Right lobe of liver (tissue), 6 donors: ENCODE data around the gene CERK. TPM values are rescaled to one million over a fixed set of nuclear protein-coding genes. Genes with fewer than 3 reads are reported as not detected.

Experiments
- ATAC-seq, 4 donors: fragments of 200-7000 bp; cut with Tn5 transposase; one replicate each; pipeline ENCODE4 v1.9.1; 2020; ENCODE audit warnings: mild to moderate bottlenecking in 4 of 4, moderate library complexity in 4 of 4
- DNase-seq, 3 donors: peaks; one replicate each; pipeline ENCODE4 v3.0.0-alpha.2; 2020
- H3K27ac ChIP-seq, 3 donors: fragments of 200-600 bp; one replicate each; pipeline ENCODE4 v1.8.0; 2022
- H3K27me3 ChIP-seq, 2 donors: fragments of 200-600 bp; one replicate each; pipeline ENCODE4 v1.8.0; 2022
- H3K36me3 ChIP-seq, 4 donors: fragments of 200-600 bp; sonication (generic) in 1 of 4; one replicate each; pipeline versions ENCODE4 v1.5.1 to v1.8.0; 2017 to 2022; ENCODE audit warnings: control low read depth in 1 of 4
- H3K4me1 ChIP-seq, 4 donors: fragments of 200-600 bp; sonication (generic) in 1 of 4; one replicate each; pipeline versions ENCODE4 v1.5.1 to v1.8.0; 2017 to 2022; ENCODE audit warnings: control low read depth in 1 of 4
- H3K4me3 ChIP-seq, 3 donors: fragments of 200-600 bp; one replicate each; pipeline ENCODE4 v1.8.0; 2022
- H3K9me3 ChIP-seq, 4 donors: fragments of 200-600 bp; sonication (generic) in 1 of 4; one replicate each; pipeline versions ENCODE4 v1.5.1 to v1.8.0; 2017 to 2022; ENCODE audit warnings: control low read depth in 1 of 4
- POLR2A ChIP-seq: fragments of 450-650 bp; IDR thresholded peaks from one replicate; pipeline ENCODE4 v1.6.1; 2017; ENCODE audit warnings: antibody characterized with exemption, mild to moderate bottlenecking
- WGBS: methylation state at CpG from one replicate; pipeline ENCODE4 v1.1.6; 2018; ENCODE audit warnings: low coverage, low lambda C conversion rate; ENCODE audit not compliant: insufficient coverage; ENCODE audit errors: missing lambda C conversion rate; 5-methylcytosine and 5-hydroxymethylcytosine counted together
- intact Hi-C, 2 donors: fragments of 100-400 bp; cut with DNase I; formaldehyde crosslinking; loops; one replicate each; pipeline versions ENCODE4 v1.11.2 to v1.14.1; 2022
- total RNA-seq, 6 experiments: library from RNA; depleted of rRNA in 2 of 6; stranded (reverse); fragments of >200 nt in 2 of 6; fragmentation: NEBNext Ultra II Directional in 3 of 6; extraction: Animal tissue kit (Norgen Biotek cat#: 25700) in 3 of 6; gene quantifications; one replicate each; pipeline versions ENCODE4 v1.1.0 to v1.2.4, GENCODE V29; 2016 to 2023
- TF ChIP-seq, protein P1 (sequence below), 4 donors: fragments of 200-600 bp in 3 of 4; fragments of 450-650 bp in 1 of 4; IDR thresholded peaks; one replicate each; pipeline versions ENCODE4 v1.5.1 to v1.8.0; 2016 to 2022; ENCODE audit warnings: antibody characterized with exemption in 4 of 4, mild to moderate bottlenecking in 2 of 4
- donor health status: DM: no; HTN: yes; CAD: no.
- donor health status: DM: no; HTN: no; CAD: no.
- donor health status: DM: no; HTN: no; CAD: no.
- donor health status: DM: no; HTN: yes; CAD: no.
- donor health status: DM: no; HTN: yes; CAD: no.

Gene CERK
- total RNA-seq, 6 experiments from 2014 or later = 9.6 to 27.5 (median 18.5) TPM

DNA sequence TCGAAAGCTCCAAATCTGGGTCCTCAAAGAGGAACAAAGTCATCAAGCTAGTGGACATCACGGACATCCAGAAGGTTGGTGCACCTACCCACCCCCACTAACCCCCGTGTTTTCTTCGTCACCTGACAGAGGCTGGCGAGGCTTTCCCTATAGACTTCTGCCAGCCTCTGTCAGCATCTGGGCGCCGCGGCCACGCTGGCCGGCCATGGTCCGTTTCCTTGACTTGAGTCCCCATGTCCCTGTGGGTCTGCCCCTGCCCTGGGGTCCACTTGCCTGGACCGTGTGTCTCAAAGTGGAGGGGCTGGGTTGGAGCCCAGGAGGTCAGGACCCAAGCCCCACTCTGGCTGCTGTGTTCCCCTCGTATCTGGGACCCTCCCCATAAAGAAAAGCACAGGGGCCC, 62.6 kb downstream of the CERK start:
- ATAC-seq (no peak), DNase-seq (no peak)
- H3K9me3 ChIP-seq = no peaks in the 10 kb centered on the region
- intact Hi-C loops = no loop called here
- peaks cover 0 to 16% (median 4%) of the 10 kb centered on the region in 4 donors for H3K36me3 ChIP-seq
- H3K27ac ChIP-seq = no peak overlapping the region
- H3K4me1 ChIP-seq = peaks cover 0 to 5% (median 0%) of the 10 kb centered on the region in 4 donors
- no peak overlapping the region for H3K4me3 ChIP-seq
- 94% methylated on average over 12 of the region's 13 CpGs for WGBS
- no peaks in the 10 kb centered on the region for H3K27me3 ChIP-seq
- no peak for TF ChIP-seq POLR2A
- TF ChIP-seq, protein P1, sequence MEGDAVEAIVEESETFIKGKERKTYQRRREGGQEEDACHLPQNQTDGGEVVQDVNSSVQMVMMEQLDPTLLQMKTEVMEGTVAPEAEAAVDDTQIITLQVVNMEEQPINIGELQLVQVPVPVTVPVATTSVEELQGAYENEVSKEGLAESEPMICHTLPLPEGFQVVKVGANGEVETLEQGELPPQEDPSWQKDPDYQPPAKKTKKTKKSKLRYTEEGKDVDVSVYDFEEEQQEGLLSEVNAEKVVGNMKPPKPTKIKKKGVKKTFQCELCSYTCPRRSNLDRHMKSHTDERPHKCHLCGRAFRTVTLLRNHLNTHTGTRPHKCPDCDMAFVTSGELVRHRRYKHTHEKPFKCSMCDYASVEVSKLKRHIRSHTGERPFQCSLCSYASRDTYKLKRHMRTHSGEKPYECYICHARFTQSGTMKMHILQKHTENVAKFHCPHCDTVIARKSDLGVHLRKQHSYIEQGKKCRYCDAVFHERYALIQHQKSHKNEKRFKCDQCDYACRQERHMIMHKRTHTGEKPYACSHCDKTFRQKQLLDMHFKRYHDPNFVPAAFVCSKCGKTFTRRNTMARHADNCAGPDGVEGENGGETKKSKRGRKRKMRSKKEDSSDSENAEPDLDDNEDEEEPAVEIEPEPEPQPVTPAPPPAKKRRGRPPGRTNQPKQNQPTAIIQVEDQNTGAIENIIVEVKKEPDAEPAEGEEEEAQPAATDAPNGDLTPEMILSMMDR (IDR thresholded peaks at IDR 0.05) = no peak

DNA sequence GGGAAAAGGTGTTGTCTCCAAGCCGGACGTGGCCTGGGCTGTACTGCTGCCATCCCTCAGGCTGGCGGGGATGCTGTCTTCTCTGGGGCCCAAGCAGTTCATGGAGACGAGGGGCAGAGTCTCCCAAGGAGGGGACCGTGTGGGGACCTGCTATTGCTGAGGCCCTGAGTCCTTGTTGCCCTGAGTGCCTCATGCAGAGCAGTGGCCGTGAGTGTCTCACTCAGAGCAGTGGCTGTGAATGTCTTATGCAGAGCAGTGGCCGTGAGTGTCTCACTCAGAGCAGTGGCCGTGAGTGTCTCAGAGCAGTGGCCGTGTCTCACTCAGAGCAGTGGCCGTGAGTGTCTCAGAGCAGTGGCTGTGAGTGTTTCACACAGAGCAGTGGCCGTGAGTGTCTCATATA, 63.1 kb downstream of the CERK start:
- Histone ChIP-seq H3K36me3 (peaks cover 0 to 16% (median 4%) of the 10 kb centered on the region in 4 donors), H3K4me1 (peaks cover 0 to 5% (median 0%) of the 10 kb centered on the region in 4 donors), H3K9me3 (no peaks in the 10 kb centered on the region), H3K4me3 (no peak overlapping the region), H3K27me3 (no peaks in the 10 kb centered on the region), H3K27ac (no peak overlapping the region)
- TF ChIP-seq, protein P1 (IDR thresholded peaks at IDR 0.05) = no peak
- TF ChIP-seq POLR2A = no peak
- no peak for DNase-seq
- ATAC-seq = no peak
- no CpG with 5 or more reads among the region's 11 CpGs for WGBS
- intact Hi-C loops = no loop called here

DNA sequence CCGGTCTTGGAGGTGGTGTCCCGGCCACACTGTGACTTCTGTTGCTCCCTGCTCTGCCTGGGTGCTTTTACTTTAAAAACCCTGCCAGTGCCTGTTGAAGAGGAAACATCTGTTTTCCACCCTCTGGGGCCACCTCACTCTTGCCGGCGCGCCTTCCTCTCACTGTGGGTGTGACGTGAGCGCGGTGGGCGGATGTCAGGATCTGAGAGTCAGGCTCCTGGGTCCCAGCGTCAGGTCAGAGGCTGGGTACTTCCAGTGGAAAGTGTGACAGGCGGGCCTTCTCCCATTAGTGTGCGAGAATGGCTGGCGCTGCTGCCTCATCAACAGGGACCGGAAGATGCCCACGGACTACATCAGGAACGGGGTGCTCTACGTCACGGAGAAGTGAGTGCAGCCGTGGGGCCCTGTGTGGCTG, 63.7 kb downstream of the CERK start:
- Histone ChIP-seq H3K9me3 (no peaks in the 10 kb centered on the region), H3K27me3 (no peaks in the 10 kb centered on the region), H3K4me3 (no peak overlapping the region), H3K4me1 (peaks cover 0 to 5% (median 0%) of the 10 kb centered on the region in 4 donors), H3K36me3 (peaks cover 0 to 16% (median 4%) of the 10 kb centered on the region in 4 donors), H3K27ac (no peak overlapping the region)
- 37% methylated on average over 9 of the region's 19 CpGs for WGBS
- intact Hi-C loops = no loop called here
- DNase-seq (no peak), ATAC-seq (no peak)
- TF ChIP-seq POLR2A = no peak
- TF ChIP-seq, protein P1 (IDR thresholded peaks at IDR 0.05) = no peak

DNA sequence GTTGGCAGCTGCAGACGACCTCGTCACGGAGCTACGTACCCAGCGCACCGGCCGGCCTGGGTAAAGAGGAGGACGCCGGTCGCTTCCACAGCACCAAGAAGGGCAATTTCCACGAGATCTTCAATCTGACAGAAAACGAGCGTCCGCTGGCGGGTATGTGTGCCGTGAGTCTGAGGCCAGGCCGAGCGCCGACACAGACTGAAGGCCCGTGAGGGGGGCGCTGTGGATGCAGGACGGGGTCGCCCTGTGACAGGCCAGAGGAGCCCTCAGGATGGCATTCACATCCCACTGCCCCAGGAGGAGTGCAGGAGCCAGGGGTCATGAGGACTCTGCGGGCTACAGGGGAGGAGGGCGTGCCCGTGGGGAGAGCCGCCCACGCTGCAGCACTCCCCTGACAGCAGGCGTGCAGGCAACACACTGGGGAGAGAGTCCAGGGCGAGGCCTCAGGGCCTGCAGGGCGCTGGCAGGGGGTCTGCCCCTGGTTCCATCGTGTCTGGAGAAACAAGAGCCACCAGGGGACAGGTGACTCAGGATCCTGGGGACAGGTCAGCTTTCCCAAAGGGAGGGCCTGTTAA, 64.3 kb downstream of the CERK start:
- no peak overlapping the region for H3K4me3 ChIP-seq
- intact Hi-C loops = no loop called here
- no peaks in the 10 kb centered on the region for H3K27me3 ChIP-seq
- peaks cover 0 to 21% (median 5%) of the 10 kb centered on the region in 4 donors for H3K36me3 ChIP-seq
- H3K9me3 ChIP-seq = no peaks in the 10 kb centered on the region
- DNase-seq (no peak), ATAC-seq (no peak)
- H3K4me1 ChIP-seq = peaks cover 0 to 5% (median 0%) of the 10 kb centered on the region in 4 donors
- no peak for TF ChIP-seq POLR2A
- TF ChIP-seq, protein P1 (IDR thresholded peaks at IDR 0.05) = no peak
- WGBS = 90% methylated on average over 8 of the region's 32 CpGs
- H3K27ac ChIP-seq = no peak overlapping the region
